CD4-positive, alpha-beta T cell treated with Interleukin-17A for 4 hours (primary cell): ENCODE data around the gene HOTAIR.

Experiments used
- DNase-seq: peaks from one replicate; pipeline ENCODE4 v3.0.0-alpha.2; 2020; ENCODE audit warnings: mixed read lengths

HOTAIR gene

GRCh38 chr12:53939141-53940108 lies 35.3 kb downstream of the HOTAIR start:
- no peak for DNase-seq

DNA sequence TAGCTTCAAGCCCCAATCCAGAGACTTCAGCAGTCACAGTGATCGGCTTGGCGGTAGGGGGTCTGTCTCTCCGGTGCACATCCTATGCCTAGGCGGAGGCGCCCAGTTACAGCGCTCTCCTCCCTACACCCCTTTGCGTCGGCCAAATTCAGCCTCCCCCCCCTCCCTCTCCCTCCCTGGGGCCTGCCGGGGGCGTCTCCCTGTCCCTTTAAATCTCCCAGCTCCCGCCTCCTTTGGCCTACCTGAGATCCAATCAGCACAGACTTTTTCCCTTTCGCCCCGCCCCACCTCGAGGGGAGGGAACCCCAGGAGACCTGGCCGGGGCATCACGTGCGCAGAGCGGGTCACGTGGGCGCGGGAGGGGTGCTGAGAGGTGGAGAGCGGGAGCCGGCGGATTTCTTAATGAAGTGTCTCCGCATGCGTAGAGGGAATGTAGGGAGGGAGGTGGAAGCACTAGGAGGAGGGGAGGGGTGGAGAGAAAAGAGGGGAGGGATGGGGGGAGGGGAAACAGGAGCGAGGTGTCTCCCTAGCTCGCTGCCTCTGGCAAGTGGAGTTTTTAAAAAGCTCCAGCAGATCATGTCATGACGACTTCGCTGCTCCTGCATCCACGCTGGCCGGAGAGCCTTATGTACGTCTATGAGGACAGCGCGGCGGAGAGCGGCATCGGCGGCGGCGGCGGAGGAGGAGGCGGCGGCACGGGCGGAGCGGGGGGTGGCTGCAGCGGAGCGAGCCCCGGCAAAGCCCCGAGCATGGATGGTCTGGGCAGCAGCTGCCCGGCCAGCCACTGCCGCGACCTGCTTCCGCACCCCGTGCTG lies 36.2 kb downstream of the HOTAIR start, which contains the start of gene HOXC13:
TSS of gene HOXC13 (plus strand) at position 506 of the 815 bp plus-strand sequence. CDS start at position 582, 76 bp downstream.
- peak; percentile 35 for DNase-seq

DNA sequence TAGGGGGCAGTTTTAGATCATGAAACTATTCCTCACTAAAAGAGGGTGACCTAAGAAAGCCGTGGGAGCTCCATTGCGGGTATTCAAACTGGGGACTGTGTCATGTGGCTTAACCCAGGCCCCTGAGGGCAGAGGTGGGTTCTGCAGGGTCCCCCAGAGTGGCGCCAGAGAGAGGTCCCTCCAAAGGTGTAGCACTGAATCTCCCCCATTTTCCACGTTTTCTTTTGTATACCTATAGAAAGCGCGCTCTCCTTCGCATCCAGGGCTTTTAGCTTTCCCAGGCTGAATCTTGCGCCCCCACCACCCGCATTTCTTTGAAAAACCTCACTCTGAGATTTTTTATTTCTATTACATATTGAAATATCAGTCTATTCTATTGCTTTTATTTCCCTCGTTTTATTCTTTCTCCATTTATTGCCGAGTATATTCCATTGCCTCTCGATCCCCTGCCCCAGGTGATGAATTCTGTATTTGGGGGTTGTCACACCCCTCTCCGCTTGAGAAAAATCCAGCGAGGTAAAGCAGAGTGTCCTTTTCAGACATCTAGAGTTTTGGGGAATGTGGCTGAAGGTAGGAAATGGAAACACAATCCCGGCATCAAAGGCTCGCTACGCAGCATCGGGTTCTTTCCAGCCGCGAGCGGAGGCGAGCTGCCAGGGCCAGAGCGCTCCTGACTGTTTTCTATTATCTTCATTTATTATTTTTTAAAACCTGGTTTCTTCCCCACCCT lies 37.0 kb downstream of the HOTAIR start:
- DNase-seq: no peak

GRCh38 chr12:53937099-53937498 lies 37.7 kb downstream of the HOTAIR start:
- DNase-seq: no peak

- no peak for DNase-seq
Observed at GRCh38 chr12:53935383-53936341, 39.1 kb downstream of the HOTAIR start.

DNA sequence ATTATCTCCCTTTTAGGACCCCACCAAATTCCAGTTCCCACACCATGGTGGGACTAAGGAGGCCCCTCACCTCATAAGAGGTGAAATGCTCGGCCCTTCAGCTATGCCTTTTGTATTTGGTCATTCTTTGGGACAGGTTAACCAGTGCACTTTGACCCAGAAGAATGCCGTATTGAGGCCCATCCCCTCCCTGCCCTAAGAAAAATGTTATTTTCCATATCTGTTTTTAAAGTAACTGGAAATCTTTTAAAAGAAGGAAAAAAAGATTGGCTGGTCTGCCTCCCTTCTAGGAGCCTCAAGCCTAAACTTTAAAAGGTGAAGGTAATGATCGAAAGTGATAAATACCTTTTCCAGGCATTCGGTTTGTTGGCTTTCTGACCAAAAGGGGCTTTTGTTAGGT lies 41.8 kb downstream of the HOTAIR start:
- DNase-seq: no peak

- DNase-seq: no peak
Observed at GRCh38 chr12:53931844-53932581, 42.7 kb downstream of the HOTAIR start.

DNA sequence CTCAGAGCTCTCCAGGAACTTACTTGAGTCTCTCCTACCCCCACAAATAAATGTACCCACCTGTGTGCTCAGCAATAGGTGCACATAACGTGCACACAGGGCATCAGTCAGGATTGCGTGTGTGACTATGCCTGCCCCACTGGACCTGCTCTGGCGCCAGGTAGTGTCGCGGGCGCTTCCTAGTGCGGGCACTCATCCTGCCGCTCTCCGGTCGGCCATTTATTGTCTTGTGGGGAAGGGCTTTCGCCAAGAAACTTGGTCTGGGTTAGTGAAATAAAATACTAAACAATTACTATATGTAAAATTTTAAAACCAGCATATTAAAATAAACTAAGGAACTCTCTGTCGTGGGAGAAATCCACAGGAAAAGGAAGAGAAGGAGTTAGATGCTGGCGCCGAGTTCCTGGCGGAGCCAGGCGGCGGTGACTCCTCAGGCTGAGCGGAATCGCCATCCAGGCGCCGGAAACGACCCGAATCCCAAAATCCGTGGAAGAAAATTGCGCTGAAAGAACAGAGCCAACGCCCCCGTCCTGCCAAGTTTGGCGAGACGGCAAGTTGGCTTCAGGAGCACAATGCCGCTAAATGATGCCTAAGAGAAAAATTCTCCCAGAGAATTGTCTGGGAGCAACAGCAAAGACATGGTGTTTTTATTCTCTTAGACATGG lies 44.0 kb downstream of the HOTAIR start:
- no peak for DNase-seq

DNA sequence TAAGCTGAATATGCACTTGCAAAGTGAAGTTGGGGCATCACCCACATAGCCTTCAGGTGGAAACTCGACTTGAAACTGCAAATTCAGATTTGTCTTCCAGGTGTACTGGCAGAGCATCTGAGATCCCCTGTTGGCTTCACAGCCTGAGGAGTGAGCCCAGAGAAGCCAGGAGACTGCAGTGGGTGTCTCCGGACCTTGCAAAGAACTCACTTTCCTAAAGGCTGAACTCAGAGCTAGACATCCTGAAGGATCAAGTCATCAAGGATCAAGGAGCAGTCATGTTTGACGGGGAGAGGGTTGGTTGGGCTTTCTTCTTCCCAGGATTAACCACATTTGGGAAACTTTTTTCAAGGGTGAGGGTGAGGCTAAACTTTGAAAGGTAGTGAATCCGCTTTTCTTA lies 45.2 kb downstream of the HOTAIR start:
- no peak for DNase-seq

DNA sequence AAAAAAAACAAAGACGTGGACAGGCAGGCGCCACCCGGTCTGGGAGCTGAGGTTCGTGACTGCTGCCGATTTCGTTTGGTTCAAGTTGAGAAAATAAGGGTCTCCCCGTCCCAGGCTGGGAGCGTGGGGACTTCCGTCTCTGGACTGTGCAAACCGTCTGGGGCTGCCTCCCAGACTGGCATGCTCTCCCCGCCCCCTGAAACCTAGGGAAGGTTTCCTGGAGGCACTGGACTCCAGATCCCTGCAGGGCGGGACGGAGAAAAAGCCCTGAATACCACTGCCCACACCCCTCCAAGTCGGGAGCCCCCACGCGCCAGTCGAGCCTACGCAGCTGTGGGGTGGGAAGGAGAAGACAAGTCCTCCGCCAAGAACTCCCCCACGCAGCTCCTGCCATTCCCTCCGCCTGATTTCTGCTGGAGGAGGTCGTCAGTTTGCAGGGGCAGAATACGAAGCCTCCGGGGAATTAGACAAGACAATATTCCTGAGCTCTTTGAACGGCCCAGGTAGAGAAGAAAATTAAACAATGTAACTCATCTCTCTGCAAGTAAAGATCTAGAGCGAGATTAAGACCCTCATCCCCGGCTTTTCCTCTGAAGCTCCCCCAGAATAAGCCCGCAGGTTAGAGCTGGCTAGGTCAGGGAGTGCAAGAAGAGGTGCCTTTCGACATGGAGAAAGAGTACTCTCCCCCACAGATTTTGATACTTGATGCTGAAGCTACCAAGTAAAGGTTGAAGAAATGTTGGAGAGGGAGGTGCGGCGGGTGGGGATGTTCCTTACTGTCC lies 46.5 kb downstream of the HOTAIR start:
- DNase-seq: no peak

DNA sequence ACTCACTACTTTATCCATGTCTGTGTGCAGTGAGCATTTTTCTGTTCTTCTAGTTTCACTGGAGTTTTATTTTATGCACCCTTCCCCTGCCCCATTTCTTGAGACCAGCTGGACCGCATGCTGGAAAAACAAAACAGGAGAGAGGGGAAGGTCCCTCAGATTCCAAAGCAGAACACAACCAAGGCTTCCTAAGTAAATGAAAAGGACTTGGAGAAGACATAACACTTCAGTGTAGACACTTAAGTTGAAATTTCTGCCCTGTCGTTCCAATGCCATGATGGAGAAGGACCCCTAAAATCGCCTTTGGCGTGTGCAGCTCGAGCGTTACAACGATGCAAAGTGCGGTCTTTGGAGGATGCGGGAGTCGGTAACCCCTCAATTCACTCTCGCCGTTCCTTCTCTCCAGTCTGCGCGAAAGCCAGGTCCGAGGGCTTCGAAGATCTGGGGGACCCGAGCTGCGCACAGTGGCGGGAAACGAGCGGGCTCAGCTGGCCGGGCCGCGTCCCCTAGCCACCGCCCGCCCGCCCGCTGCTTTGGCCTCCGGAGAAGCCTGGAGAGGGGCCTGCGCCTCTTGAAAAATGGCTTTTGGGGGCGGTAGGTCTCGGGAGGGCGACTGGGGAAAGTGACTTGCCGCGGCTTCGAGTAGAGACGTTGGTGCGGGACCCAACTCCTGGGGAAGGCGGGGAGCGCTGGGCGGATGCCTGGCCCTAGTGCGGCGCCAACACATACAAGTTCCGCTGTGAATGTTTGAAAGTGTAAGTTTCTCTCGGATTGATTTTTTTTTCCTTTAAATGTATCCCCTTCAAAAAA lies 47.3 kb downstream of the HOTAIR start:
- no peak for DNase-seq

DNA sequence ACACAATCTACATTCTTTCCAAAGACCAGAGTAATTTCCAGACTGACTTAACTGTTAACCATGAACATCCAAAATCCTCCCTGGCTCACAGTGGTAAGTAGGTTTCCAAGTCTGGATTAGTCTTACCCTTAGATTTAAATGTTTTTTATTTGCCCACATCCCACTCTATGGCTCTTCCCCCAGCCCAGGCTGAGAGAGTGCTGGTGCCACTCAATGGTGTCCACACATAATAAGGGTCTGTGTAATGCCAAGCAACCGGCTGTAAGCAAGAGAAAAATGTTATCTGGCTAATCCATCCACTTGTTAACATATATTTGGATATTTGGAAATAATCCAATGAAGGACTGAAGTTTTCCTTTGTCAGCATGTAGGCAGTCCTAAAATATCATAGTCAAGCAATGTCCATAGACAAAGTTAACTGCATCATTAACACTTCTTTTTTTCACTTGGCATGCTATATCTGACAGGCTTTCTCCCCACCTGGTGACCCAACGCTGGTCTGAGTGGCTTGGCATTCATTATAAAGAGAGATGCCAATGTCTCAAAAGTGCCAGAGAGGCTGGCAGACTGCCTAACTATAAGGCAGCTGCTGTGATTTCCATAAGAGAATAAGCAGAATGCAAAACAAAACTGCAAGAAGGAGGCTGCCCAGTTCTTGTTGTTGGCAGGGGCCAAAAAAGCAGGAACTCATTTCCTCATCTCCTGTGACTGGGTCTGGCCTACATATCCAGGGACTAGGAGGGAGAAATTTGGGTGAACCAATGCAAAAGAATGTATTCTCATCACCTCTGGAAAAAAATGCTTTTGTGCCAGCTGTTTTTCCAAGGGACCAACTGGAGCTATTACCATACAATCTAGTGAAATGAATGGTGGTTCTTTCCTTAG lies 50.0 kb downstream of the HOTAIR start:
- DNase-seq: no peak

GRCh38 chr12:53916788-53917655 lies 57.7 kb downstream of the HOTAIR start:
- DNase-seq: no peak
